Stimulated activated CD4-positive, alpha-beta T cell treated with anti-CD3 and anti-CD28 coated beads, Interleukin-15, amount 100 ng/mL, for 24 hours (primary cell): ENCODE results near the gene RHBDL1.

Experiments used
- DNase-seq: peaks from one replicate; pipeline ENCODE4 v3.0.0-alpha.2; 2020

The RHBDL1 gene

DNA sequence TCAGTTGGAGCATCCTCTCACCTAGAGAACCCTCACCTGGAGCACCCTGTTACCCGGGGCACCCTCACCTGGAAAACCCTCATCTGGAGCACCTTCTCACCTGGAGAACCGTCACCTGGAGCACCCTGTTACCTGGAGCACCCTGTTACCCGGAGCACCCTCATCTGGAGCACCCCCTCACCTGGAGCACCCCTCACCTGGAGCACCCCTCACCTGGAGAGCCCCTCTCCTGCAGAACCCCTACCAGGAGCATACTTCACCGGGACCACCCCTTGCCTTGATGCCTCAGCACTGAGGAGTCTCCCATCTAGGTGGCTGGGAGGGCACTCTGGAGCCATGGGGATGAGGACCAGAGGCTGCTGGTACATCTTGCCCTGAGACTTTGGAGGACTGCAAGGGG, 33.5 kb downstream of the RHBDL1 start:
- no peak for DNase-seq

- DNase-seq: no peak
These were observed 34.4 kb downstream of the RHBDL1 start for GRCh38 chr16:709566-710499.

GRCh38 chr16:710500-711075, 35.1 kb downstream of the RHBDL1 start:
- DNase-seq: no peak

- DNase-seq: no peak
These were observed 35.6 kb downstream of the RHBDL1 start for GRCh38 chr16:711084-711483.

DNA sequence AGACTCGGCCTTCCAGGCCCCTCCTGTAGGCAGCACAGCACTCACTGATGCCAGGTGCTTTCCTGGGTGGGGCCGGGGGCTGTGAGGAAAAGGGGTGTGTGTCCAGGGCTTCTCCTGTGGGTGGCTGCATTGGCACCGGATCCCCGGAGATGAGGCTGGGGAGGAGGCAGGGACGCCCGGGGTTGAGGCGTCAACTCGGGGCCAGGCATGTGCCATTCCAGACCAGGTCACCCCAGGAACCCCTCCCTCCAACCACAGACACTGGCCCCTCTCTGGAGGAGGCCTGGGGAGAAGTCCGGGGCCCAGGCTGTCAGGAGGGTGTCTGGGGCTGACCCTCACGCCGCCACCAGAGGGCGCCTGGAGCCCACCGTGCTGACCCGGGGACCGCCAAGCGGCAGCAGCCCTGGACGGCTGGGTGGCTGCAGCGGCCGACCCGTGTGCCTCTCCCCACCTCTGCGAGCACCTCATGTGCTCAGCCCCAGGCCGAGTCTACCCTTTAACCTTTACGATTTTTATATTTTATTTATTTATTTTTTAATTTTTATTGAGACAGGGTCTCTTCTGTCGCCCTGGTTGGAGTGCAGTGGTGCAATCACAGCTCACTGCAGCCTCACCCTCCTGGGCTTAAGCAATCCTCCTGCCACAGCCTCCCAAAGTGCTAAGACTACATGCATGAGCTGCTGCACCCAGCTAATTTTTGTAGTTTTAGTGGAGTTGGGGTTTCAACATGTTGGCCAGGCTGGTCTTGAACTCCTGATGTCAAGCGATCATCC, 36.3 kb downstream of the RHBDL1 start:
- DNase-seq: peak; percentile 85

GRCh38 chr16:712740-713250, 37.3 kb downstream of the RHBDL1 start:
- peak; percentile 79 for DNase-seq

- DNase-seq: no peak
These were observed 38.6 kb downstream of the RHBDL1 start for GRCh38 chr16:714079-714478.

GRCh38 chr16:714558-715476, 39.3 kb downstream of the RHBDL1 start, which contains the start of gene METRN:
Gene METRN (plus strand): TSS chr16:715118. CDS start chr16:715290, 172 bp downstream.
- peak; percentile 96 for DNase-seq

DNA sequence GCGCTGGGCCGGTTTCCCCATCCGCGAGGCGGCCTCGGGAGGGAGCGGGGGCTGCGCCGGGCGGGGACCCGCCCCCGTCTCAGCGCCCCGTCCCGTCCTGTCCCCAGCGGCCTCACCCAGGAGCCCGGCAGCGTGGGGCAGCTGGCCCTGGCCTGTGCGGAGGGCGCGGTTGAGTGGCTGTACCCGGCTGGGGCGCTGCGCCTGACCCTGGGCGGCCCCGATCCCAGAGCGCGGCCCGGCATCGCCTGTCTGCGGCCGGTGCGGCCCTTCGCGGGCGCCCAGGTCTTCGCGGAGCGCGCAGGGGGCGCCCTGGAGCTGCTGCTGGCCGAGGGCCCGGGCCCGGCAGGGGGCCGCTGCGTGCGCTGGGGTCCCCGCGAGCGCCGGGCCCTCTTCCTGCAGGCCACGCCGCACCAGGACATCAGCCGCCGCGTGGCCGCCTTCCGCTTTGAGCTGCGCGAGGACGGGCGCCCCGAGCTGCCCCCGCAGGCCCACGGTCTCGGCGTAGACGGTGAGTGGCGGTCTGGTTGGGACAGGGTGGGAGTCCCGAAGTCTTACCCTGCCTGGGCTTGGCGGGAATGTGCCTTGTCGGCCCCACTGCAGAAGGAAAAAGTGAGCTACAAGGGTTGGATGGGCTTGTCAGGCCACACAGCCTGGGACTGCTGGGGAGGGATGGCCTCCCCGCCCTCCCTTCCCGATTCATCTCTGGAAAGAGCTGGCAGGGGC, 40.2 kb downstream of the RHBDL1 start:
- DNase-seq: no peak

DNA sequence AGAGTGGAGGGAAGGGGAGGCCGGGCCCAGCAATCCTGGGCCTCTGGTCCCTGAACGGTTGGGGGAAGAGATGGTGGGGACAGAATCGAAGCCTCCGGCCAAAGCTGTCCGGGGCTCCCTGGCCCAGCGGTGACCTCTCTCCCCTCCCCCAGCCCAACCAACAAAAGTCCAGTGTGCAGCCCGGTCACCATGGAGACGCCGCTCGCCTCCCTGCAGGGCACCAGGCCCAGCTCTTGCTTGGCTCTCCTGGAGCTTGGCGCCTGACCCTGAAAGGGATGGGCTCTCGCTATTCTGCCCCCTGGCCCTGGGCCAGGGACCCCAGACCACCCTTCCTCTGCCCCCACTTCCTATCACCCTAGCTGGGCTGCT, 40.7 kb downstream of the RHBDL1 start:
- DNase-seq: no peak

GRCh38 chr16:716768-717325, 41.4 kb downstream of the RHBDL1 start:
- no peak for DNase-seq

DNA sequence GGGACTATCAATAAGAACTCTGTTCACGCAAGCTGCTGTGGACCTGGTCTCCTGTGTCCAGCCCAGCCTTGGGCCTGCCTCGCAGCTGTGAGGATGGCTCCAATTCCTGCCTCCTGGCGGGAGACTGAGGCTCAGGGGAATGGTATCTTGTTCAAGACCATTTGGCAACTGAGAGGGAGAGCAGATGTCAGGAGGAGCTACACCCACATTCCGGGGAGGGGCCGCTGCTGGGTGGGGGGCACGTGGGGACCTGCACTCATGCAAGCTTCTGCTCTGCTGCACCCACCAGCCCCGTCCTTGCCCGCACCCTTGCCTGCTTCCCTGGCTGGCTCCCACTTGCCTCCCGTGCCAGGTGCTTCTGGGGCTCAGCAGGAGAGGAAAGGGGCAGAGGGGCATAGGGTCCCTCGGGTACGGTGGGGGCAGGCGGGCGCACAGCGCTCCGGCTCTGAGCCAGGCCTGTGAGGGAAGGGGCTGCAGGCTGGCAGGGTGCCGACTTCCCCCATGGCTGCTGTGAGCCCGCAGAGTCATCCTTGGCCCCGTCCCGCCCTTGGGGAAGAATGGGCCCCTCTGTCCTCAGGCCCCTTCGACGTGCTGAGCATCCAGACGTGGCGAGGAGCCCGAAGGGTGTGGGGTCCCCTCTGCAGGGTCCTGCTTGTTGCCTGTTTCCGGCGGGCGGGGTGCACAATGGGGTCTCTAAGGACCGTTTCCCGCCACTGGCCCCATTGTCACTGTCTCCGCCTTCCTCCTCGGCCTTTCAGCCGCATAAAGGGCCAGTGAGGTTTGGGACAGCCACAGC, 42.2 kb downstream of the RHBDL1 start:
- no peak for DNase-seq

DNA sequence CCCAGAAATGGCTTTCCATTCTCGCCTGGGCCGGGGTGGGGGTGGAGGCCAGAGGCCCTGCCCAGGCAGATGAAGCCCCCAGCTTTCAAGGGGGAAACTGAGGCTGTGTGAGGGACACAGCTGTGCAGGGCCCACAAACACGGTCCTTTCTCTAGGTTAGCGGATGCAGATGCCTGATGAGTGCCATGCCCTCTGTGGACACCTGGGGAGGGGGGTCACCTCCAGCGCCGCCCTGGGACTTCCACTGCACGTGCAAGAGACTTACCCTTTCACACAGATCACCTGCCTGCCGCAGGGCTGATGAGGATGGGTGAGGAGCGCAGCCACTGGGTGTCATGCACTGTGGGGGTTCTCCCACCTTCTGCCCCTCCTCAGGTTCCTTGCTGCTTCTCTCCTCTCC, 42.9 kb downstream of the RHBDL1 start:
- DNase-seq: no peak

- no peak for DNase-seq
These were observed 43.5 kb downstream of the RHBDL1 start for GRCh38 chr16:718922-719321.

DNA sequence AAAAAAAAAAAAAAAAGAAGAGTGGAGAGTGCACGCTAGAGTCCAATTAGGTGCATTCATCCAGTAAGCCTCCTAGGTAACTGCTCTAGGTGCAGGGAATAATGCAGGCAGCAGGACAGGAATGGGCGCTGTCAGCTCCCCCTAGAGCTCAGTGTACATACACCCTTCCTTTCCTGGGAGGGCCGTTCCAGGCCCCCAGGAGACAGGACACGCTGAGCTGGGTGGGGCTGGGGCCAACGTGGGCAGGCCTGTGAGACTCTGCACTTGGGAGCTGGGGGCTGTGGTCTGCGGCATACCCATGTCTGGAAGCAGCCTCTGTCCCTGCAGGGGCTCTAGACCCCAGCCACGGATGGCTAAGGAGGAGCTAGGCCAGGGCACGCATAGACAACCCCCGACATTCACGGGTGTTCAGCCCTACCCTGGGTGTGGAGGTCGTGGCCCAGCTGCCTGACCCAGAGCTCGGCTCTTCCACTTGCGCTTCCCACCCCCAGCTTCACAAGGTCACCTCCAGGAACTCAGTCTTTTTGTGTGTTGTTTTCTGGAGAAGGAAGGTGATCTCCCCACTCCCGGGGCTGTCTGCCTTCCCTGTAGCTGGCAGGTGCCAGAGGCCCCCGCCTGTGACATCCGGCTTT, 44.5 kb downstream of the RHBDL1 start:
- DNase-seq: peak; percentile 29

- DNase-seq: peak; percentile 80
These were observed 45.0 kb downstream of the RHBDL1 start for GRCh38 chr16:720447-720989.

DNA sequence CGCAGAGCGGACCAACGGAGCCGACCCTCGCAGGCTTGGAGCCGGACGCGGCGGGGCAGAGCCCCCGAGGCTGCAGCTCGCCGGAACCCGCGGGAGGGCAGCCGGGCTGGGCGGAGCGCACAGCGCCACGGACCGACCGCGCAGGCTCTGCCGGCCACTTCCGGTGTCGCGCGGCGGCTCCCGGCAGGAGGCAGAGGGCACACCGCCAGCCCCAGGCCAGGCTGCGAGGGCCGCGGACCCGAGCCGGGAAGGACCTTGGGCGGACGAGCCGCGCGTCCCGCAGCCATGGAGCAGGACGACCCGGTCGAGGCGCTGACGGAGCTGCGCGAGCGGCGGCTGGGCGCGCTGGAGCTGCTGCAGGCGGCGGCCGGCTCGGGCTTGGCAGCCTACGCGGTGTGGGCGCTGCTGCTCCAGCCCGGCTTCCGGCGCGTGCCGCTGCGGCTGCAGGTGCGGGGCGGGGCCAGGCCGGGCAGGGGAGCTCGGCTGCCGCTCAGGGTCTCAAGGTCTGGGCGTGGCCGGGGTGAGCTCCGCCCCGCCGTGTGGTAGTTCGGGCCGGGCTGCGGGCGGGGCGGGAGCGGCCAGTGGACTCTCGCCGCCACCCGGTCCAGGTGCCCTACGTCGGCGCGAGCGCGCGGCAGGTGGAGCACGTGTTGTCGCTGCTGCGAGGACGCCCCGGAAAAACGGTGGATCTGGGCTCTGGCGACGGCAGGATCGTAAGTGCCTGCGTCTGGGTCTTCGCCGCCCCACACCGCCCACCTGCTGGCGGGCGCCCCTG, 45.7 kb downstream of the RHBDL1 start, which contains the start of gene ANTKMT:
Gene ANTKMT (plus strand): TSS at position 157 of the 775 bp plus-strand sequence. CDS start 129 bp downstream, at position 286.
- DNase-seq: peak; percentile 90

DNA sequence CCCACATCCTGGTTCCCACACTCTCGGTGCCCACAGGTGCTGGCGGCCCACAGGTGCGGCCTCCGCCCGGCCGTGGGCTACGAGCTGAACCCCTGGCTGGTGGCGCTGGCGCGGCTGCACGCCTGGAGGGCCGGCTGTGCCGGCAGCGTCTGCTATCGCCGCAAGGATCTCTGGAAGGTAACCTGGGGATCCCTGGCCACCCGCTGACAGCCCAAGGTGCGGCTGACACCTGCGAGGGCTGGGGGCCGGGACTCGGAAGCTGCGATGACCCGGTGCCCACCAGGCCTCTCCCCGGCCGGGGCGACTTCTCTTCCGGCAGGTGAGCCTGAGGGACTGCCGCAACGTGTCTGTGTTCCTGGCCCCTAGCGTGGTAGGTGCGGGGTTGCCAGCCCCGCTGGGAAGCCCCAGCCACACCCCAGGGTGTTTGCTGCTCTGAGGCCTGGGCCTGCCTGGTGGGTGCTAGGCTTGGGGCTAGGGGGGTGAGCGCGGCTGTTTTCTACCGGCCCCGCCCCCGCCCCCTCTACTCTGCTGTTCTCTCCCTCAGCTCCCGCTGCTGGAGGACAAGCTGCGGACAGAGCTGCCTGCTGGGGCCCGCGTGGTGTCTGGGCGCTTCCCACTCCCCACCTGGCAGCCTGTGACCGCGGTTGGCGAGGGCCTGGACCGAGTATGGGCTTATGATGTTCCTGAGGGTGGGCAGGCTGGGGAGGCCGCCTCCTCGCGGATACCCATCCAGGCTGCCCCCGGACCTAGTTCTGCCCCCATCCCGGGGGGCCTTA, 46.5 kb downstream of the RHBDL1 start:
- no peak for DNase-seq
